Head of caudate nucleus (tissue), 42 donors: ENCODE results near the gene NLGN4X.
A peak's percentile ranks its signal among the peaks of the same experiment; 100 is the strongest.

Experiments used
- DNase-seq, 42 donors: peaks; one replicate each; pipeline versions ENCODE4 v3.0.0 to v3.0.0-alpha.2; 2020 to 2021; ENCODE audit warnings: mixed read lengths in 7 of 42
- intact Hi-C: fragments of 100-400 bp; cut with DNase I; formaldehyde crosslinking; loops from one replicate; pipeline ENCODE4 v1.15.0; 2022

NLGN4X gene

DNA sequence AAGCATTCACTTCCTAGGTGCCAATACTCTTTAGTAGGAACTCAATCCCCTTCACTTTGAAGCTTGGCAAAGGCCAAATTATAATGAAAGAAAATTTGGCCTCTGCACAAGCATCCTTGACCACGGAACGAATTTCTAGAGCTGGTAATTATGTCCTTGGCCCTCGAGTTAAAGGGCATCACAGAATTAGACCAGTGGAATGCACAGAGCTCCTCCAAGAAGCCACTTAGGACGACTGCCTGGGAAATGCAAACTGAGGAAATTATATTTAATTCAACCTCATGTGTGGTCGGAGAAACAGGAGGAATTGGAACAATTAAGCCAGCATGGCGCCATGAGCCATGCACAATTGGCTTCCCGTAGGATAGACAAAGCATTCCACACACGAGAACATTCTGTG lies 59.3 kb downstream of the NLGN4X start:
- DNase-seq, result no peak

DNA sequence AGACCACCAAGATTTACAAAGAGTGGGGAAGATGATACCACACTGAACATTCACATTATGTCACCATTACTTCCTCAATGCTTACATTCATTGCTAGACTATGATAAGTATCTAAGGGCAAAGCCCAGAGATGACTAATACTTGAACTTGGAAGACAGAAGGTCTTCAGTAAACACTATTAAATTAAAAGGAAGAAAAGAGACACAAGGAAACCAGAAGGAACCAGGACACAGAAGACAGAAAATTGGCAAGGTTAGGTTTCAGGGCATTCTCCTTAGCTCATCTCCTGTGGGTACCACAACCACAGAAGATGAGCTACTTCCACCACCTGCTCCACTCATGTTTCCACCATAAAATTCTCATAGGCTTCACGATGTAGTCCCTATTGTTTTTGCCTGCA lies 64.9 kb downstream of the NLGN4X start:
- intact Hi-C loops, result no loop called here
- DNase-seq, result no peak

More for the DNA sequence above, 59.3 kb downstream of the NLGN4X start:
- intact Hi-C loops, result no loop called here

DNA sequence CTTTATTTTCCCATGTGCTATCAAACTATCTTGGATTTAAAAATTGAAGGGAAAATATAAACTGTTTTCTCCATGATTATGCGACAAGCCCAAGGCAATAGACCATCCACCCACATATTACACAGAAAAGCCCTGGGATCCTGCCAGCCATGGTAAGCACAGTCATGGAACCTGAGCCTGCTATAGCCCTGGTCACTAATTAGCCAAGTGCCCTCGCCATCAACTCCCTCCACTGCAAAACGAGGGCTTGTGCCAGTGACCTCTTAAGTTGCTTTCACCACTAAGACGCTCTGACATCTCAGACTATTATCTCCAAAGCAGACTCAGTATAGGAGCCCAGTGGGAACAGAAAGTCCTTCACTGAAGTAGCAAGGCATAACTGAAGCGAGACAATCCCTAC lies 69.2 kb downstream of the NLGN4X start:
- intact Hi-C loops, result no loop called here
- DNase-seq, result peak in 1 of 42 donors; percentile 31

GRCh38 chrX:6151971-6152370 lies 76.7 kb downstream of the NLGN4X start:
- DNase-seq, result no peak
- intact Hi-C loops, result no loop called here

DNA sequence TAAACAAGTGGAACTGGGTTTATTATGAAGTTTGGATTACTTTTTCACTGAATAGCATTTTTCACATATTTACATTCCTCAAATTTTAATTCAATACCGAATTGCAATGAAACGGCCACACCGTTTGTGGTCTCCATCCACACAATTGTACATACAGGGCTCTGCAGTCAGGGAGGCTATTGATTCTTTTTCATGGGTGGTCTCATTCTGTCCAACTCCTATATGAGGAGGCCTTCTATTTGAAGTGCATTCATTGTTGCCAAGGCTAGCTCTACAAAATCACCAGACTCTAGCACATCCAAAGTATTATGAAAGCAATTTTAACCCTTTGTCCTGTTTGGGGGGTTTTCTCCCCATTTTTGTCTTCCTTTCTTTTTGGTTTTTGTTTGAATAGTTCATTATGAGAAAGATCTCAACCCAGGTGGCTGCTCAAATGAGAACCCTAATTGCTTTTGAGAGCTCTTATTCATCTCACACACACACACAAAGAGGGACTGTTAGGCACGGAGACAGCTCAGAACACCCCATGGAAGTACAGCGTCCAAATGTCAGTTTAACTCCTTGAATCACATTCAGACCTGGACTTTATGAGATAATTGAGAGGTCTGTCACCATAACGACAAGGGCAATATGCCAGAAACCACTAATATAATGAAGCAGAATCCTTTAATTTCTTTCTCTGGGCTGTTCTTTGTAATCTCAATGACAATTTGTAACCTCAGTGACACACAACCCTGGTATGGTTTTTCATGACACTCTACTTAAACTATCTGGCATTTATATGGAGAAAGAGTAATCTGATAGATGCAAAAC lies 79.4 kb downstream of the NLGN4X start:
- intact Hi-C loops, result no loop called here
- no peak for DNase-seq

GRCh38 chrX:6134255-6134654 lies 94.4 kb downstream of the NLGN4X start:
- DNase-seq, result no peak
- intact Hi-C loops, result no loop called here

GRCh38 chrX:6132970-6133369 lies 95.7 kb downstream of the NLGN4X start:
- intact Hi-C loops, result no loop called here

DNA sequence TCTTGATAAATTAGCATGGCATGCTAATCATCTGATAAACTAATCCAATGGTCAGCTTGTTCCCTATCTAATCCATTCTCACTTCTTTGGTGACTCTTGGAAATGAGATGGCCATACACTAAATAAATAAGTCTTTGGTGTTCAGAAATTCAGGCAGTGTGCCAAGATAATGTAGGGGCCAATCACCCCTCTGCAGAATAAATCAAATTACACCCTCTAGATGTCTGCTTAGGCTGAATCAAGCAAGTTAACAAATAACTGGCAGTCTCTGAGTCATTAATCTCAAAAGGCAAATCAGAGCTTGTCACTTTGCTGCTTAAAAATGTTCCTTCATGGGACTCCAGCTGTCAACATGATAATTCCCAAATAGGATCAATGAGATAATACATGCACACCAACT lies 97.4 kb downstream of the NLGN4X start:
- no peak for DNase-seq
- intact Hi-C loops, result no loop called here

More at GRCh38 chrX:6132970-6133369, 95.7 kb downstream of the NLGN4X start:
- DNase-seq, result no peak

DNA sequence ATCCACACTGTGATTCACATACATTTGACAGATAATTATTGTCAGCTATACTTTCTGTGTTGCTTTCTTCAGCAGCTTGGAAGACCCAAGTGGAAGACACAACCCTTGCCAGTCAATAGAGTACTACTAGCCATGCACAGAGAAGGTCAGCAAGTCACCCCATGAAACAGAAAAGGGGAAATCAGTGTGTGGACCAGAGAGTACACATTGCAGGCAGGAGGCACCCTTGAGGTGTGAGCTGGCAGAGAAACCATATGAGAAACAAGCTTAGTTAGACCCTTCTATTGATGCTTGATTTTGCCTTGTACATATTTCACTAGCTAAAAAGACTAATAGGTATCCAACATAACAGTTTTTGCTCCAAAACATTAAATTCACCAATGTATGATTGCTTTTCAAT lies 99.5 kb downstream of the NLGN4X start:
- intact Hi-C loops, result no loop called here
- no peak for DNase-seq

DNA sequence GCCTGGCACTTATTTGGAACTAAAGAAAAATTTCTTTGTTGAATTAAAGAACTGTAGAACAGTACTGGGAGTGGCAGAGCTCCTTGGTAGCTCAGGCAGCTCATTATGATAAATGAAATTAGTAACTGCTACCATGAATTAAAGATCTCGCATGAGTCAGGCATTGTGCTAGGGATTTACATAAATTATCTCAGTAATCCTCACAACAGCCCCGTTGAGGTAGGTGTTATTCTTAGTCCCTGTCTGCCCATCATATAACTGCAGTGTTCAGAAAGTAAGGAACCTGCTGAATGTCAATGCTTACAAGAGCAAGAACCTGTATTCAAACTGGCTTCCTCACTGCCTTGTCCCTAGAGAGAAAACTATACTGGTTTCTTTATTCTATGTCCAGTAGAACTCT lies 108.3 kb downstream of the NLGN4X start:
- intact Hi-C loops, result no loop called here
- DNase-seq, result peak in 3 of 42 donors; percentile 3 to 35 (median 35)

- intact Hi-C loops, result no loop called here
- peak in 1 of 42 donors; percentile 8 for DNase-seq
Measured at GRCh38 chrX:6095469-6095868, 133.2 kb downstream of the NLGN4X start.

DNA sequence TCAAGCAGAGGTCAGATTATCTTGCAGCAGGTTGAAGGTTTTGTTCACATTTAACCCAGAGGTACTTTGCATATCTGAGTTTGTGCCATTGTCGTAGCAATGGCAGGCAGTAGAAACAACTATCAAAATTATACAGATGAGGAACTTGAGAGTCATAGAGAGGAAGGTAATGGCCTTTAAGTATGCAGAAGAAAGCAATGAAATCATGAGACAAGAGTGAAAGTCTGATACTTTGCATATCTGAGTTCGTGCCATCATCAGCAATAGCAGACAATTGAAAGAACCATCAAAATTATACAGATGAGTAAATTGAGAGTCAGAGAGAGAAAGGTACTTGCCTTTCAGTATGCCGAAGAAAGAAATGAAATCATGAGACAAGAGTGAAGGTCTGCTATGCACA lies 154.1 kb downstream of the NLGN4X start:
- intact Hi-C loops, result no loop called here
- no peak for DNase-seq

GRCh38 chrX:6071731-6072130 lies 156.9 kb downstream of the NLGN4X start:
- intact Hi-C loops, result no loop called here
- no peak for DNase-seq

DNA sequence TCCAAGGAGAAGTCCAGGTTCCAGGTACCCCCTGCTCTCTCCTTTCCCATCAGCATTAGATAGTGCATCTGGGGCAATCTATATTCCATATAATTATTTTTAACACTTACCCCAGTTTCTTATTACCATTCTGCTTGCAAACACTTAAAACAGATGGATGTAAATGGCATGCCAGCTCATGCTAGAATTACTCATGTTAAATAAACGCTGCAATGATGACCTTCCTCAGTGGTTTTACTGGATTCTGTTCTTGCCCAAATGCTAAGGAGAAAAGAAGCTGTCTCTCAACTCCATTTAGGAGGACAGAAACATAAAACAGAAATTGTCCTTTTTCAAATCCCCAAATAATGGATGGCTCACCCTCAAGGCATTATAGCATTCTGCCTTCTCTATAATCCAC lies 161.1 kb downstream of the NLGN4X start:
- DNase-seq, result no peak
- intact Hi-C loops, result no loop called here

- intact Hi-C loops, result no loop called here
- DNase-seq, result peak in 1 of 42 donors; percentile 7
Measured at GRCh38 chrX:6053141-6053540, 175.5 kb downstream of the NLGN4X start.

GRCh38 chrX:6052111-6052745 lies 176.4 kb downstream of the NLGN4X start:
- intact Hi-C loops, result no loop called here
- DNase-seq, result peak in 2 of 42 donors; percentile 3 to 25

DNA sequence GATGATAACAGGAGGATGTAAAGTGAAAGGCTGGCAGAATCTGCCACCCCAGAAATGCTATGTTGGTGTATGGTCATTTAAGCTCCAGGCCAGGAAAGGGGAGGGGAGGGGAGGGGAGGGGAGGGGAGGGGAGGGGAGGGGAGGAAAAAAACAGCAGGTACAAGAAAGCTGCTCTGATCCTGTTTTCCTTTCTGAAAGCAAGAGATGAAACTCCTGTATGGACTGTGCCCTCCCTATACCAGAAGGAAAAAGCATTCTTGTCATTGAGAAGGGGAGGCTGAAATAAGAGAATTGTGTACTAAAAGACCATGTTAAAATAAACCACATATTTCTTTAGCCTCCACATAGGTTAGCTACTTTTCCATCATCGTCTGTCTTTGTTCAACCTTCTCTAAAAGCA lies 179.5 kb downstream of the NLGN4X start:
- intact Hi-C loops, result no loop called here

GRCh38 chrX:6041630-6042029 lies 187.0 kb downstream of the NLGN4X start:
- intact Hi-C loops, result no loop called here
- no peak for DNase-seq

More for the DNA sequence above, 179.5 kb downstream of the NLGN4X start:
- DNase-seq, result no peak

GRCh38 chrX:6029014-6029413 lies 199.7 kb downstream of the NLGN4X start:
- intact Hi-C loops, result no loop called here
- DNase-seq, result no peak

GRCh38 chrX:6026980-6027379 lies 201.7 kb downstream of the NLGN4X start:
- intact Hi-C loops, result no loop called here
- DNase-seq, result peak in 2 of 42 donors; percentile 6 to 8

DNA sequence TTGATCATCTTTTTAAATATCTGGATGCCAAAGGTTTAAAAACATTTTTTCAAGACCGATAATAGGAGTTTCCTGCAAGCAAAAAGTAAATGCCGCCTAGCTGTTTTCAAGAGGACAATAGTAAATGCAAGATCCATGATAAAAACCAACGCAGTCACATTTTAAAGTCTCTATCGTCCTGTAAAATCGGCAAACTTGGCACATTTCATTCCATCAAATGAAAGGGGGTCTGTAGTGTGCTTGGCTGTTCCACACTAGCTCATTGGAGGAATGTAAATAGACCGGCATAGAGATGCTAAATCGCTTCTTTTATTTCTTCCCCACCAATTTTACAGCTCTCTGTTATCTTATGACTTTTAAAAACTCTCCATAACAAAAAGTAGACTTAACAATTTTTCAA lies 202.2 kb downstream of the NLGN4X start:
- intact Hi-C loops, result no loop called here
- no peak for DNase-seq
